Activated CD8-positive, alpha-beta T cell treated with anti-CD3 and anti-CD28 coated beads for 36 hours (primary cell): ENCODE data around the gene CNTNAP2. TPM values are rescaled to one million over a fixed set of nuclear protein-coding genes. Genes with fewer than 3 reads are reported as not detected.

Source experiments
- ATAC-seq: fragments of 200-7000 bp; cut with Tn5 transposase; one replicate; pipeline ENCODE4 v1.10.0; 2021; ENCODE audit warnings: mild to moderate bottlenecking, moderate library complexity
- CTCF ChIA-PET: fragments of 350-600 bp; sonication (Branson Sonifier 250); formaldehyde crosslinking; loops from one replicate; lab custom pipeline; 2021; ENCODE audit warnings: antibody characterized with exemption; lab: Charles Lee
- POLR2A ChIA-PET: fragments of 350-600 bp; sonication (Branson Sonifier 250); formaldehyde crosslinking; loops from one replicate; lab custom pipeline; 2021; ENCODE audit warnings: antibody characterized with exemption; lab: Charles Lee
- DNase-seq: peaks from one replicate; pipeline ENCODE4 v3.0.0-alpha.2; 2020
- H3K27ac Mint-ChIP-seq: one replicate; pipeline ENCODE4 v1.8.0; 2021; ENCODE audit warnings: mild to moderate bottlenecking, mixed read lengths
- H3K27me3 Mint-ChIP-seq: one replicate; pipeline ENCODE4 v1.8.0; 2021; ENCODE audit warnings: mixed read lengths
- H3K36me3 Mint-ChIP-seq: one replicate; pipeline ENCODE4 v1.8.0; 2021; ENCODE audit warnings: low read depth, mixed read lengths
- H3K4me1 Mint-ChIP-seq: one replicate; pipeline ENCODE4 v1.8.0; 2021; ENCODE audit warnings: low read depth, mixed read lengths
- H3K4me3 Mint-ChIP-seq: one replicate; pipeline ENCODE4 v1.8.0; 2021; ENCODE audit warnings: mild to moderate bottlenecking, moderate library complexity, mixed read lengths
- H3K9me3 Mint-ChIP-seq: one replicate; pipeline ENCODE4 v1.8.0; 2021; ENCODE audit warnings: mixed read lengths
- intact Hi-C: fragments of 100-400 bp; cut with micrococcal nuclease; formaldehyde crosslinking; loops from one replicate; pipeline ENCODE4 v1.10.0; 2022
- total RNA-seq, 2 experiments: library from RNA; stranded (reverse); gene quantifications; one replicate each; pipeline ENCODE4 v1.2.3, GENCODE V29; 2021
- TF ChIP-seq, protein P1 (sequence below): fragments of 200-600 bp; IDR thresholded peaks from one replicate; pipeline ENCODE4 v1.8.0; 2022; ENCODE audit warnings: antibody characterized with exemption, mild to moderate bottlenecking

Gene CNTNAP2
- total RNA-seq, 2 experiments from 2014 or later = not detected

DNA sequence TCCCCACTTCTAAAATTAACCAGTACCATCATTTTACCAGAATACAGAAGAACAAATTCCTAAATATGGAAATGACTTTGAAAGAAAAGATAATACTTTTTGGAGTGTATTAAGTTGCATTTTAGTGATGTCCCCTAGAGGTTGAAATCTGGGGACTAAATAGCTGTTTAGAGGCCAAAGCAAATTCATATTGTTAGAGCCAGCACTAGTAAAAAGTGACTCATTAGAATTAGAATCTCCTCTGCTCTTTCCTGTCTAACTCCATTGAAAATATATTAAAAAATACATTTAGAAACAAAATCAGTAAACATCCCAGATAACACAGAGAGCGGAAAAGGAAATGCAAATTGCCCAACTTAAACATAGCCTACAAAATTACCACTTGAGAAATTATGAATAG lies 1284.3 kb downstream of the CNTNAP2 start:
- no peaks in the 10 kb centered on the region for H3K27me3 Mint-ChIP-seq
- TF ChIP-seq, protein P1, sequence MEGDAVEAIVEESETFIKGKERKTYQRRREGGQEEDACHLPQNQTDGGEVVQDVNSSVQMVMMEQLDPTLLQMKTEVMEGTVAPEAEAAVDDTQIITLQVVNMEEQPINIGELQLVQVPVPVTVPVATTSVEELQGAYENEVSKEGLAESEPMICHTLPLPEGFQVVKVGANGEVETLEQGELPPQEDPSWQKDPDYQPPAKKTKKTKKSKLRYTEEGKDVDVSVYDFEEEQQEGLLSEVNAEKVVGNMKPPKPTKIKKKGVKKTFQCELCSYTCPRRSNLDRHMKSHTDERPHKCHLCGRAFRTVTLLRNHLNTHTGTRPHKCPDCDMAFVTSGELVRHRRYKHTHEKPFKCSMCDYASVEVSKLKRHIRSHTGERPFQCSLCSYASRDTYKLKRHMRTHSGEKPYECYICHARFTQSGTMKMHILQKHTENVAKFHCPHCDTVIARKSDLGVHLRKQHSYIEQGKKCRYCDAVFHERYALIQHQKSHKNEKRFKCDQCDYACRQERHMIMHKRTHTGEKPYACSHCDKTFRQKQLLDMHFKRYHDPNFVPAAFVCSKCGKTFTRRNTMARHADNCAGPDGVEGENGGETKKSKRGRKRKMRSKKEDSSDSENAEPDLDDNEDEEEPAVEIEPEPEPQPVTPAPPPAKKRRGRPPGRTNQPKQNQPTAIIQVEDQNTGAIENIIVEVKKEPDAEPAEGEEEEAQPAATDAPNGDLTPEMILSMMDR = no peak
- CTCF ChIA-PET = no interaction called here
- no peak for ATAC-seq
- no peak overlapping the region for H3K4me3 Mint-ChIP-seq
- H3K9me3 Mint-ChIP-seq = peaks cover 7% of the 10 kb centered on the region
- no peak for DNase-seq
- no peak overlapping the region for H3K27ac Mint-ChIP-seq
- intact Hi-C loops = no loop called here
- POLR2A ChIA-PET = no interaction called here
- H3K4me1 Mint-ChIP-seq = no peaks in the 10 kb centered on the region
- no peaks in the 10 kb centered on the region for H3K36me3 Mint-ChIP-seq

DNA sequence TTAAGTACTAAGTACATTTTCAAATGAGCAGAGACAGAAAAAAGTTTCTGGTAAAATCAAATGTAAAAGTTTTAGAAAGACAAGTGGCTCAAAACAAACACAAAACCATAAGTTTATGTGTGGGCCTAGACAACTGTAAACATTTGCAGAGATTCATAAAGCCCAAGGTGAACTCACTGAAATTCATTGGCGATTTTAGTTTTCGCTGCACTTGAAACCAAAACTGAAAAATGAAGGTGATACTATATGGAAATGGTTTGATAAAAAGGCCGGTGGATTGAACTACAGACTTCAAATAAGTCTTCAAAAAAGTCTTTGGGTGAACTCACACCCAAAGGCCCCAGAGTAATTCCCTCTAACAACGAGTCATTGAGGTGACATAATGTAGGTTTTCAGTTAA lies 1289.0 kb downstream of the CNTNAP2 start:
- H3K36me3 Mint-ChIP-seq = no peaks in the 10 kb centered on the region
- TF ChIP-seq, protein P1 = no peak
- no peak for DNase-seq
- ChIA-PET CTCF (no interaction called here), POLR2A (no interaction called here)
- no peak overlapping the region for H3K27ac Mint-ChIP-seq
- H3K4me1 Mint-ChIP-seq = no peaks in the 10 kb centered on the region
- H3K27me3 Mint-ChIP-seq = no peaks in the 10 kb centered on the region
- intact Hi-C loops = no loop called here
- H3K9me3 Mint-ChIP-seq = peaks cover 10% of the 10 kb centered on the region
- H3K4me3 Mint-ChIP-seq = no peak overlapping the region
- no peak for ATAC-seq

DNA sequence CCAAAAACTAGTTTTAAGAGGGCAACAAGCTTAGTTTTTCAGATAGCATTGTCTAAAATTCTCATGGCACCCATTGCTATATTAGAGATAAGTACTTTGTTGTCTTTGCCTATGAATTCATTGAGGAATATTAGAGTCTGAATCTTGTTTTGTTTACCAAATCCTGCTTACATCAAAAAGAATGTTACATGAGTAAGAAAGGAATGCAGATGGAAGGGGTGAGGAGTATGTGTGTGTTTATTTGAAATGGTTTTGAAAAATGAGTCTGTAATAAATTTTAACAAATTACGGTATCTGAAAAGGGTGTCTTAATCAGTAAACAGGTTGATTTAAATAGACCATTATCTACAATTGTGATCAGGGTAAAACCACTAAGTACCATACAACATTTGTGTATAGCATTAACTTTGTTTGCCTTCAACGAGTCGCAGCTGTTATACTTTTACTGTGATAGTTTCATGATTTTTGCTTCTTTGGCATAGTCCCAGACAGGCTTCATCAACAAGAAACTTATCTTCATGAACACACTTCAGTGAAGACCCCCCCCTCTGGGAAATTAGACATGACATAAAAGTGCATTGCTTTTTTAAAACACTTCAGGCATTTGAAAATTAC lies 1290.0 kb downstream of the CNTNAP2 start:
- H3K4me1 Mint-ChIP-seq = no peaks in the 10 kb centered on the region
- no peaks in the 10 kb centered on the region for H3K27me3 Mint-ChIP-seq
- no peak for ATAC-seq
- TF ChIP-seq, protein P1 = no peak
- no peak for DNase-seq
- peaks cover 10% of the 10 kb centered on the region for H3K9me3 Mint-ChIP-seq
- CTCF ChIA-PET = no interaction called here
- POLR2A ChIA-PET = no interaction called here
- H3K36me3 Mint-ChIP-seq = no peaks in the 10 kb centered on the region
- intact Hi-C loops = no loop called here
- H3K4me3 Mint-ChIP-seq = no peak overlapping the region
- H3K27ac Mint-ChIP-seq = no peak overlapping the region

DNA sequence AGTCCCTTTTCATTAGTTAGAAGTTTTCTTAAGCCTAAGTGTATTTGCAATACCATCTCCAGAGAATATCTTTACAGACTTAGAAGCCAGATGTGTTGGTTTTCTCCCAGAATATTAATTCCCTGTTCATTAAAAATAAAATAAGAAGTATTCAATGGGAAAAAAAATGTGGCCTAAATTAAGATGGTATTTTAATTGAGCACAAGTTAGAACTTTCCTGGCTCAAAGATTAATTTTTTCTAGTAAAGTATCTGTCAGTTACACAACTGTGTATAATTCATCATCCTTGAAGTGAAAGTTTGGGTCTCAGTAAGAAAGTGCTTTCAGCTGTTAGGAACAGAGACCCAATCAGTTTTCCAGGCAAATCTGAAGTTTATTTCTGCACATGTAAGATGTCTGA lies 1294.5 kb downstream of the CNTNAP2 start:
- TF ChIP-seq, protein P1 = no peak
- ChIA-PET CTCF (no interaction called here), POLR2A (no interaction called here)
- ATAC-seq = no peak
- DNase-seq = no peak
- no peaks in the 10 kb centered on the region for H3K36me3 Mint-ChIP-seq
- H3K27me3 Mint-ChIP-seq = no peaks in the 10 kb centered on the region
- H3K27ac Mint-ChIP-seq = no peak overlapping the region
- intact Hi-C loops = no loop called here
- no peak overlapping the region for H3K4me3 Mint-ChIP-seq
- no peaks in the 10 kb centered on the region for H3K4me1 Mint-ChIP-seq
- H3K9me3 Mint-ChIP-seq = peaks cover 19% of the 10 kb centered on the region

DNA sequence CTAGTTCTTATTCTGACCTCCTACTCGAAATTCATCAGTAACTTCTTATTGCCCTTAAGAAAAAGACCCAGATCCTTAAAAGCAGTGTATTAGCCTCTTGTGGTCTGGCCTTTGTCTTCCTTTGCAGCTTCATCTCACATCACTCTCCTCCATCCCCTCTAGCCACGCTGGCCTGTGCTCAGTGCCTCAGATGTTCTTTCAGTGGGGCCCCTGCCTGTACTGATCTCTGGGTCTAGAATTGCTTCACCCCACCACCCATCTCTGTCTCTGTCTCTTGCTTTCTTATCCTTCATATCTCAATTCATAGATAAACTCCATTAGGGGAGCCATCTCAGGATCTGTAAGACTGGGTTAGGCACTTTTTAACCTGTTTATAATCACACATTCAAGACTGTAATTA lies 1295.5 kb downstream of the CNTNAP2 start:
- no peak overlapping the region for H3K4me3 Mint-ChIP-seq
- ATAC-seq (no peak), DNase-seq (no peak)
- TF ChIP-seq, protein P1 = no peak
- H3K27me3 Mint-ChIP-seq = no peaks in the 10 kb centered on the region
- no peak overlapping the region for H3K27ac Mint-ChIP-seq
- intact Hi-C loops = no loop called here
- ChIA-PET CTCF (no interaction called here), POLR2A (no interaction called here)
- no peaks in the 10 kb centered on the region for H3K4me1 Mint-ChIP-seq
- no peaks in the 10 kb centered on the region for H3K36me3 Mint-ChIP-seq
- H3K9me3 Mint-ChIP-seq = peaks cover 18% of the 10 kb centered on the region
